ENCODE results near the gene C1orf35.
"Not testable (repeated sequence)": the region's sequence is repeated elsewhere in the genome, so short reads cannot be mapped to it uniquely, and the experiment has no call there.

Gene C1orf35

GRCh38 chr1:228112617-228113016 lies 9.5 kb upstream of the C1orf35 start:
- no peak for DNase-seq
- in situ Hi-C loops (cut with HindIII; ENCODE audit: low pct_ligation_motif_present, low pct_unique_long_range_greater_than_20kb, low sequenced_read_pairs): no loop called here

GRCh38 chr1:228112167-228112566 lies 9.0 kb upstream of the C1orf35 start:
- no peak for DNase-seq
- in situ Hi-C loops (cut with HindIII; ENCODE audit: low pct_ligation_motif_present, low pct_unique_long_range_greater_than_20kb, low sequenced_read_pairs): no loop called here

GRCh38 chr1:228111315-228111714 lies 8.2 kb upstream of the C1orf35 start:
- in situ Hi-C loops (cut with HindIII; ENCODE audit: low pct_ligation_motif_present, low pct_unique_long_range_greater_than_20kb, low sequenced_read_pairs); DNase-seq: not testable (repeated sequence)

- no peak for DNase-seq
- in situ Hi-C loops (cut with HindIII; ENCODE audit: low pct_ligation_motif_present, low pct_unique_long_range_greater_than_20kb, low sequenced_read_pairs): no loop called here
These were observed 7.4 kb upstream of the C1orf35 start for GRCh38 chr1:228110556-228110955.

DNA sequence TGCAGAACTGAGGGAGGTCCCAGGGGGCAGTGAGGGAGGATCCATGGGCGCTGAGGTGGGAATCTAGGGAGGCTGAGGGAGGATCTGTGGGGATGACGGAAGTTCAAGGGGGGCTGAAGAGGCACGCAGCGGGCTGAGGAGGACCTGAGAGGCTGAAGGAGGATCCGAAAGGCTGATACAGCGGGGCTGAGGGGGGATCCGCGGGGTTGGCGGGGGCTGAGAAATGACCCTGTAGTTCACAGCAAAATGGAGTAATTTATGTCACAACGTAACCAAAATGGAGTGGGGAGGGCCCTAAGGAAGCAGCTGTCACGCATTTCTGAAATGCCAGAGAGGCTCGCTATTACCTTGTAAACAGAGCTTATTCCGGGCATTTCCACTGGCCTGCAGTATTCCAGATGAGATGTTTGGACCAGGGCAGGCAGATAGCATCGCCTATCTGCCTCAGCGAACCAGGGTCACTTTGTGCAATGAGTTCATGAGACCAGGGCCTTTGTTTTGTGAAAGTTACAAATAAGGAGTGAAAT lies 6.9 kb upstream of the C1orf35 start:
- DNase-seq: peak; percentile 65

DNA sequence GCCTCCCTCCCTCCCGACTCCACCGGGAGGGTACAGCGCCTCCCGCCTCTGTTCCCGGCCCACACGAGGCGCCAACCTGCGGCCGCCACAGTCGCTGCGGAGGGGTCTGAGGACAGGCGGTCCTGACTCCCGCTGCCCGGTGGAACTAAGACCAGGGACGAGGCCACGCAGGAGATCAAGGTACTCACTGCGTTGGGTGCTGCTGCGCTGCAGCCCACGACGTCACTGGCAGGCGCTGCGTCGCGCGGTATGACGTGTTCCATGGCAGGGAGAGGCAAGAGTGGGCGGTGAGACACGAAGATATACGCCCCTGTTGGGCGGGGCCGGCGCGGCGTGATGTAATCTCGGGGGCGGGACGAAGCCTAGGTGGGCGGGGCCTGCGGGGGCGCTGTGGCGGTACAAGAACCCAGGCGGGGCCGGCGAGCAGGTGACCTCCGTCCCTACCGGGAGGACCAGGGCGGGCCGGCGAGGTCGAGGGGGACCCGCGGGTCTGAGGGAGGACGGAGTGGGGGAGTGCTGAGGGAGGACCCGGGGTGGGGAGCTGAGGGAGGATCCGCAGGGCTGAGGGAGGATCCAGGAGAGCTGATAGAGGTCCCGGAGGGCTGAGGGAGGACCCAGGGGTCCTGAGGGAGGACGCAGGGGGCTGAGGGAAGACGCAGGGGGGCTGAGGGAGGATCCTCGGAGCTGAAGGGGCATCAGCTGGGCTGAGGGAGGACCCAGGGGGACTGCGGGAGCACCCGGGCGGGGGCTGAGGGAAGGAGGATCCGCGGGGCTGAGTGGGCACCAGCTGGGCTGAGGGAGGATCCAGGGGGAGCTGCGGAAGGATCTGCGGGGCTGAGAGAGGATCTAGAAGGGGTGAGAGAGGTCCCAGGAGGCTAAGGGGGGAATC lies 6.2 kb upstream of the C1orf35 start, which contains the start of gene MRPL55:
TSS of gene MRPL55 (minus strand) at position 227 of the 889 bp plus-strand sequence. CDS start 1,039 bp downstream, outside the sequence.
- in situ Hi-C loops (cut with HindIII; ENCODE audit: low pct_ligation_motif_present, low pct_unique_long_range_greater_than_20kb, low sequenced_read_pairs): no loop called here
- peak; percentile 98 for DNase-seq

More for the DNA sequence above, 6.9 kb upstream of the C1orf35 start:
- in situ Hi-C loops (cut with HindIII; ENCODE audit: low pct_ligation_motif_present, low pct_unique_long_range_greater_than_20kb, low sequenced_read_pairs): no loop called here

- in situ Hi-C loops (cut with HindIII; ENCODE audit: low pct_ligation_motif_present, low pct_unique_long_range_greater_than_20kb, low sequenced_read_pairs): no loop called here
- no peak for DNase-seq
These were observed 5.6 kb upstream of the C1orf35 start for GRCh38 chr1:228108742-228109072.

DNA sequence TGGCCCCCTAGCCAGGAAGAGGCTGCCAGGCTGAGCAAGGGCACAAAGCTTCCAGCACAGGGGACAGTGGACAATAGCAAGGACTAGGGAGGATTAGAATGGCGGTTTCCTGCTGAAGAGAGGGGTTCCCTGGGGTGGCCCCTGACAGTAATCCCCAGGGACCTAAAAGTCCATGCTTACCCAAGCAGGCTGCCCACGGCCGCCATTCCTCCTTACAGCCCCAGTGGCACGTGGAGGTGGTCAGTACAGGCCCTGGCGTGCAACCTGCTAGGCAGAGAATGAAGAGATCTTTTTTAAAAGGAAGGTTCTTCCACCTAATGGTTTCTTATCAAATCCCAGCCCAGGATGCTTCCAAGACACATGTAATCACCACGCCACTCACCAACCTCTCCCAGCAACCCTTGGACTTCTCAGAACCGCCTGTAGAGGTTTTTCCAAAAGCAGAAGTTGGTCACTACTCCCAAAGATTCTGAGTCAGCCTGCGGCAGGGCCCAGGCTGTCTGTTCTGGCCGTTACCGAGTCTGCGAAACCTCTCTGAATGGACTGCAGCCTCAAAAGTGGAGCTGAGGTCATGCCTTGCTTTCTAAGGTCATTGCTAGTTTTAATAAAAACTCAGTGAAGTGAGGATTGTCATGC lies 5.0 kb upstream of the C1orf35 start:
- in situ Hi-C loops (cut with HindIII; ENCODE audit: low pct_ligation_motif_present, low pct_unique_long_range_greater_than_20kb, low sequenced_read_pairs): no loop called here
- no peak for DNase-seq

DNA sequence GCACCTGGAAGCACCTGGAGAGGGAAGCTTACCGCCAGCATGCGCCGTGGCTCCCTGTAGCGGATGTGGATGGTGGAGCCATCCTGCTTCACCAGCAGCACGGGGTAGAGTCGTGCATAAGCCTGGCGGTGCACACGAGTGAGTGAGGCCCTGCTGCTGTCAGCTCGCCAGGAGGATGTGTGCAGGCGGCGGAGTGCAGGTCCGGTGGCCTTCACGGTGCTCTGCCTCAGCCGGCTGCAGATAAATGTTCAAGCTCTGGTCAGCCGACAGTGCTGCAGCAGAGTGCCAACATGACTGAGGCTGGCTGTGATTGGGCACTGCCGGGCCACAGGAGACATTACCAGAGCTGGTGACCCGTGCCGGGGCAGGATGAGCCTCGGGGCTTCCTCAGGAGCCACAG lies 4.5 kb upstream of the C1orf35 start:
- no peak for DNase-seq
- in situ Hi-C loops (cut with HindIII; ENCODE audit: low pct_ligation_motif_present, low pct_unique_long_range_greater_than_20kb, low sequenced_read_pairs): no loop called here

DNA sequence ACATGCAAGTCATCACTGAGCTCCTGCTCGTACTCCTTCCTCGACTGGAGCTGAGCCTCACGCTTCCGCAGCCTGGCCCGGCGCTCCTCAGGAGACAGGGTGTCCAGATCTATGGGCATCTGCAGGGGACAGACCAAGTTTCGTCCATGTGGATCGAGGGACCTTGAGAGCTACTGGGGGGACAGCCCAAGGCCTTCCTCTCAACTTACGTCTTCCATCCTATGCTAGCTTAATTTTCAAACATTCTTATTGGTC lies 3.6 kb upstream of the C1orf35 start:
- in situ Hi-C loops (cut with HindIII; ENCODE audit: low pct_ligation_motif_present, low pct_unique_long_range_greater_than_20kb, low sequenced_read_pairs): no loop called here
- no peak for DNase-seq

DNA sequence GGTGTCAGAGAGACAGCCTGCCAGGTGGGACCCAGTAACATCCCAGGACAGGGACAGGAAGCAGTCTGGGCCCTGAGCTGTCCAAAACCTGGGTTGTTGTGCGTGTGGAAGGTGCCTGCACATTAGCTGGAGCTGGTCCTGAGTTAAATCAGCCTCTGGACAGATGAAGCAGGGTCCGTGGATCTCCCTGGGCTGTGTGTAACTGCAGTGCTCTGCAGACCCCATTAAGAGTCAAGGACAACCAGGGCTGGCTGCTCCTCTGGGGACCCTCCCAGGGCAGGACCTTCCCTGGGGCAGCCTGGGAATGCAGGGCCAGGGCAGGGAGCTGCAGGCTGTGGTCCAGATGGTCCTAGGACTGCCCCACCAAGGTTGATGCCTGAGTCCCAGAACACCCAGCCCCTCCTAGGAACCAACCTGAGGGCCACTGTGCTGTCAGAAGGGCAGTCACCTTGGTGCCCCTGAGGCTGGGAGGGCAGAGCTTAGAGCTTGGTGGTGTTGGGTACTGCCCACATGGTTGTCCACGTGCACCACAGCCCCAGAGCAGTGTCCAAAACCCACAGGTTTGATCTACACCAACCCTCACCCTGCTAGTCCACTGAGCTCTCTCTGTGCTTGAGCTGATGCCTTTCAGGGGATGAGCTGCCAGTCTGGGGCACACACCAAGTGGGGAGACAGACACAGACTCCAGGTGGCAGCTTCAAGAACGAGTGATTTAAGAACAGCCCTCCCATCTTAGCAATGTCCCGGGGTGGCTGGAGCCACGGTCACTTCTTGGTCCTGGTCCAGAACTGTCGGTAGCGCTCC lies 3.1 kb upstream of the C1orf35 start:
- in situ Hi-C loops (cut with HindIII; ENCODE audit: low pct_ligation_motif_present, low pct_unique_long_range_greater_than_20kb, low sequenced_read_pairs): no loop called here
- DNase-seq: no peak

DNA sequence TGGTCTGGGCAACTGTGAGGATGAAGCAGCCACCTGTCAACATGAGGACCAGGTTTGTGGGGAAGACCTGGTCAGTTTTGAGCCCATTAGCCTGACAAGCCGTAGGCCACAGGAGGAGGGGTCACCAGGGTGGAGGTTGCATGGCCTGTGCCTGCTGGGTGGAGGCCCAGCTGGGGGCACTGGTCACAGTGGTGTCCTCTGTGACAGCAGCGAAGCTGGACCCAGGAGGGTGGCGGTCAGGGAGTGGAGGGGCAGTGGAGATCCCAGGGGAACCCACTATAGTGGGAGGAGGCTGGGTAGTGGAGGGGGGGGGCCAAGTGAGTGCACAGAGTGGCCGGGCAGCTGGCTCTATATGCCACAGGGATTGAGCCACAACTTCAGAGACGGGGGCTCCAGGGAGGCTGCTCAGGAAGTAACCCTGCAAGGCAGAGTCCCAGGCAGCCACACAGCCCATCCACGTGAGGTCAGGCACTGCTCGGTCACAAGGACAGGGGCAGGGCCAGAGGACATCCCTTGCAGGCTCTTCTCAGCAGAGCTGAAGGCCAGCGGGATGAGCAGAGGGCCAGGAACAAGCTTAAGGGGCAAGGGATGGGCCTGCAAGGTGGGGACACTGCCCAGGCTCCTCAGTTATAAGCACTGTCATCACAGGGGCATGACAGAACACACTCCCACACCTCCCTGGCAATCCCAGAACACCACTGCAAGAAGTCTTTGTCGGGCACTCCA lies 2.3 kb upstream of the C1orf35 start:
- DNase-seq: no peak
- in situ Hi-C loops (cut with HindIII; ENCODE audit: low pct_ligation_motif_present, low pct_unique_long_range_greater_than_20kb, low sequenced_read_pairs): no loop called here

DNA sequence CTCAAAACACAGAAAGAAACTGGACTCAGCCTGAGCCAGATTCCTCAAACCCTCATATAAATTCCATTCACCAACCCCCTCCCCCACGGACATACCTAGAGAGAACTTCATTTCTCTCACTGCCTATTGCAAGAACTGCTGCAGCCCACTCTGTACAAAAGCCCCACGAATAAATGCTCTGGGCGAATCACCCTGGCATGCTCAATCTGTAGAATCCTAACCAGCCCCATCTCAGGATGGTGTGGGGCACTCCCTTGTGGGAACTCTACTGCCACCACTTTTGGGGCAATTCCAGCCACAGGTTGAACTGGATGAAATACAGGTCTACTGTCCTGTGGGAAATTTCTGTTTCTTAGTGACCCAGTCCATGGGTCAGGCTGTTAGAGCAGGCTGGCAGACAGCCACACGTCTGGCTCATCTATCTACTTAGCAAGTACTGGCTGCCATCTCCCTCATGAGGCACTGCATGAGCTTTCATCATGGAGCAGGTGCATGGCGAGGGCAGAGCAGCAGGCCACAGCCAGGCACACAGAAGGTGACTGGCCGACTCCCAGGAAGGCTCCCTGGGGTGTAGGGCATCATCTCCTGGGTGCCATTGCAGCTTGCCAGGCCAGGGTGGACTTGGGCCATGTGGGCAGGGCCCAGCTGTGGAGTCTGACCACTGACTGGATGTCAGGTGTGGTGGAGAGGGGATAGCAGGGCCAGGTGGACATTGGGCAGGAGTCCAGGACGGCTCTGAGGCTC lies 1.6 kb upstream of the C1orf35 start:
- DNase-seq: no peak
- in situ Hi-C loops (cut with HindIII; ENCODE audit: low pct_ligation_motif_present, low pct_unique_long_range_greater_than_20kb, low sequenced_read_pairs): no loop called here

GRCh38 chr1:228101994-228102790 lies 933 bp downstream of the C1orf35 start:
- peak; percentile 61 for DNase-seq

DNA sequence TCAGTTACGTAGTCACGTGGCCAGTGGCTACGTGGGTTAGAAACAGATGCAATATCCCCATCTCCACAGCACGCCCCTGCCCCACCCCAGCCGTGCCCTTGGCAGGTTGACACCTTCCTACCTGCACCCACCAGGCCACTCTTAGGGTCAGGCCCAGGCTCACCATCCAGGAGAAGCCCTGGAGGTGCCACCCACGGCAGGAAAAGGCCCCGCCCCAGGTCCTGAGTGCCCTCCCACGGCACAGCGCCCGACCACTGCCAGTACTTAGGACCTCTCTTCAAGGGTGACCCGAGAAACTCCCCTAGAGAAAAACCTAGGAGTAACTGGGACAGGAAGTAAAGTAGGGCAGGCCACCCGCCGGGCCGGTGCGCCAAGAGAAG lies 1.5 kb downstream of the C1orf35 start:
- peak; percentile 18 for DNase-seq
- in situ Hi-C loops (cut with HindIII; ENCODE audit: low pct_ligation_motif_present, low pct_unique_long_range_greater_than_20kb, low sequenced_read_pairs): no loop called here

More at GRCh38 chr1:228101994-228102790, 933 bp downstream of the C1orf35 start:
- in situ Hi-C loops (cut with HindIII; ENCODE audit: low pct_ligation_motif_present, low pct_unique_long_range_greater_than_20kb, low sequenced_read_pairs): no loop called here

DNA sequence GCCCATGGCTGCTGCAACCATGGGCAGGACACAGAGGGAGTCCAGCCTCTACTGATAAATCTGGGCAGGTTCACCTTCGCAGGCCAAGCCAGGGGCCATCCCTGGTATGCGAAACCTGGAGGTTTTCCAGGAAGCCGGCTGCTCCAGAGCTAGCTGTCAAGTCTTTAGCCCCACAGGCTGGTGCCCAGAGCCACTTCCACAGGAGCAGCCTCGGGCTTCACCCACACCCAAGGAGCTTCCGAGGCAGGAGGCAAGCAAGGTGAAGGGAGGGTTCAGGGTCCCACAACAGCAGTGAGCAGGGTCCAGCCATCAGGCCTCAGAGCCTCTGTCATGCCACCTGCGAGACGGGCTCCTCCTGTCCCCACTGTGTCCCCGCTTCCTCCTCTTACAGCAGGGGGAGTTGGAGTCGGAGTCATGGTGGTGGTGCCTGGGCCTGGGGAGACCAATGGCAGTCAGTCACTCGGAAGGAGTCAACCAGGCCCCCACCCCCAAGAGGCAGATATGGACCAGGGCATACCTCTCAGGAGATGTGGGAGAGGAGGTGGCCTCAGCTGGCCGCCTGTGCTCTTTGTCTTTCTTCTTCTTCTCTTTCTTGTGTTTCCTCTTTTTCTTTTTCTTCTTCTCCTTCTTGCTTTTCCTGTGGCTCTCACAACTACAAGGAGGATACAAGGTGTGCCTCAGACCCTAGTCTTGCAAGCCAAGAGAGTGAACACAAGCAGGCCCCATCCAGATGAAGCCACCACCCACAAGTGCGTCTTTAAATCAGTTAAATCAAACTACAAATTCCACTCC lies 2.1 kb downstream of the C1orf35 start:
- DNase-seq: no peak
- in situ Hi-C loops (cut with HindIII; ENCODE audit: low pct_ligation_motif_present, low pct_unique_long_range_greater_than_20kb, low sequenced_read_pairs): no loop called here

GRCh38 chr1:228099331-228099732 lies 3.8 kb downstream of the C1orf35 start:
- DNase-seq: no peak
- in situ Hi-C loops (cut with HindIII; ENCODE audit: low pct_ligation_motif_present, low pct_unique_long_range_greater_than_20kb, low sequenced_read_pairs): no loop called here
